IPS-NIHi7 (cell line): ENCODE data around the gene C15orf62.

Experiments
- DNase-seq: peaks from one replicate; pipeline ENCODE4 v3.0.0; 2012; ENCODE audit warnings: mixed read lengths; ENCODE audit errors: extremely low spot score

C15orf62 gene, protein sequence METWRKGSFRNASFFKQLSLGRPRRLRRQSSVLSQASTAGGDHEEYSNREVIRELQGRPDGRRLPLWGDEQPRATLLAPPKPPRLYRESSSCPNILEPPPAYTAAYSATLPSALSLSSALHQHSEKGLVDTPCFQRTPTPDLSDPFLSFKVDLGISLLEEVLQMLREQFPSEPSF

DNA sequence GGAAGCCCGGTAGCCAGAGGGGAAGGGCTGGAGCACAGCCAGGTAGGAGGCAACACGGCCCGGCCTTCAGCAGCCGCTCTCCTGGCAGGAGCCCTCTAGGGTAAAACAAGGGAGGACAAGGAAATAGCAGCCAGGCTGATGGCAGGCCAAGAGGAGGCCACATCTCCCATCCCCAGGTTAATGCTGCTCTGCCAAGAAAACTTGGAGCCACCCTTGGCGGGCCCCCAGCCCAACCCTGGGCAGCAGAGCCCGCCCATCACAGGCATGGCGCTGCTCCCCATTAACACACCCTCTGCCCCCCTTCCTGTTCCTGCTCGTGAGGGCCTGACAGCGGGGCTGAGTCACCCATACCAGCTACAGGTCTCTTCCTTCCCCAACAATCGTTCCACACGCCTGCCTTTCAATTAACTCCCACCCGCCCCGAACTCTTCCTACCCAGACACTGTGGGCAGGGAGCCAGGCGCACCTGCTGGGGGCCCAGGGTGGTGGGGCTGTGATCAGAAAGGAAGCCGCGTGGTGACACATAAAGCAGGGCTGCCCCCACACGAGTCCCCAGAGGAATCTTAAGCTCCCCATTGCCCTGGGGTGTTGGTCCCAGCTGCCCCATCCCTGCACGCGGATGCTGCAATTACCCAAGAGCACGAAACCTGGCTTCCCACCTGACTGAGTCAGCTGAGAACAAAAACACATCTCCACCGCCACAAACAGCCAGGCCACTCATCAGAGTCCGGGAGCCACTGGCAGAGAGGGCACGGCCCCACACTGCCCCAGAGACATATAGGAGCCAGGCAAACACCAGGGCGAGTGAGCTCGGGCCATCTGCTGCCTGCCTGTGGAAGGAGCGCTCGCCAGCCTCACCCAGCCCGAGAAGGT lies at the start of gene C15orf62:
C15orf62 (plus strand) TSS at position 707 of the 873 bp plus-strand sequence. CDS start 516 bp downstream, outside the sequence.
- DNase-seq, result no peak

DNA sequence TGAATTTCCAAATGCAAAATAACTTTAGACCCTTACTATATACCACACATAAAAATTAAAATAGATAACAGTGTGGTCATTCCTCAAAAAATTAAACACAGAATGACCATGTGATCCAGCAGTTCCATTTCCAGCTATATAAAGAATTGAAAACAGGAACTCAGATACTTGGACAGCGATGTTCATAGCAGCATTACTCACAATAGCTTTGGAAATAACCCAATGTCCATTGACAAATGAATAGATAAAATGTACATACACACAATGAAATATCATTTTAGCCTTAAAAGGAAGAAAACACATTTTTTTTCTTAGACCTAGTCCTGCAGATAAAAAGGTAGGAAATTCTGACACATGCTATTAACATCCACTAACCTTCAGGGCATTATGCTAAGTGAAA lies 48.1 kb upstream of the C15orf62 start:
- no peak for DNase-seq

DNA sequence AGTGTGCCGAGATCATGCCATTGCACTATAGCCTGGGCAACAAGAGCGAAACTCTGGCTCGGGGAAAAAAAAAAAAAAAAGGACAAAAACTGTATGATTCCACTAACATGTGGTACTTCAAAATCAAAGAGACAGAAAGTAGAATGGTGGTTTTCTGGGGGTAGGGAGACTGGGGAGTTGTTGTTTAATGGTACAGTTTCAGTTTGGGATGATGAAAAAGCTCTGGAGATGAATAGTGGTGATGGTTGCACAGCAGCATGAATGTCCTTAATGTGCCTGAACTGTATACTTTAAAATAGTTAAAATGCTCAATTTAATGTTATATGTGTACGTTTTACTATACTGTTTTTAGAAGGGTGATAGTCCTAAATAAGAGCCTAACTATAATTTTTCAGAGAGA lies 47.4 kb upstream of the C15orf62 start:
- DNase-seq, result no peak

DNA sequence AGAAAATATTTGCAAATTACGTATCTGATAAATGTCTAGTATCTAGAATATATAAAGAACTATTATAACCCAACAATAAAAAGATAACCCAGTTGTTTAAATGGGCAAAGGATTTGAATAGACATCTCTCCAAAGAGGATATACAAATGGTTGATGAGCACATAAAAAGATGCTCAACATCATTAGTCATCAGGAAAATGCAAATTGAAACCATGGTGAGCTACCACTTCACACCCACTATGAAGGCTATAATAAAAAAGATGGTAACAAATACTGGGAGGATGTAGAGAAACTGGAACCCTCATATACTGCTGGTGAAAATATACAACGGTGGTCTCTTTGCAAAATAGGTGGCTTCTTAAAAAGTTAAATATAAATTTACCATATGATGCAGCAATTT lies 46.8 kb upstream of the C15orf62 start:
- DNase-seq, result no peak

DNA sequence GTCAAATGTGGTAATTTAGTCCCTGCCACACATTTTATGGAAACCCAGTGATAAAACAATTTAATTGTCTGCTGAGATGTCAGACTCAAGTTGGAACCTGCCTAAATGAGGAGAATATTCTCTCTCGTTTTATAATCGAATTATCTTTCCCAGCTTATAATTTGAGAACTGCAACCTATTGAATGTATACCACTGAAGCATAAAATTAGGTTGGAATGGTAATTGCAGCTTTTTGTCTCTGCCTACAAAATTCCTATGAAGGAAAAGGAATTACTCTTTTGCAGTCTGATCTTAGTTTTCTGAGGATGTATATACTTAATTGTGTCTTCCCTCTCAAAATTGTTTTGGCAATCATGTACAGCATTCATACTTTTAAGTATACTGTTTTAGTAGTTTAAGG lies 45.9 kb upstream of the C15orf62 start:
- DNase-seq, result no peak

DNA sequence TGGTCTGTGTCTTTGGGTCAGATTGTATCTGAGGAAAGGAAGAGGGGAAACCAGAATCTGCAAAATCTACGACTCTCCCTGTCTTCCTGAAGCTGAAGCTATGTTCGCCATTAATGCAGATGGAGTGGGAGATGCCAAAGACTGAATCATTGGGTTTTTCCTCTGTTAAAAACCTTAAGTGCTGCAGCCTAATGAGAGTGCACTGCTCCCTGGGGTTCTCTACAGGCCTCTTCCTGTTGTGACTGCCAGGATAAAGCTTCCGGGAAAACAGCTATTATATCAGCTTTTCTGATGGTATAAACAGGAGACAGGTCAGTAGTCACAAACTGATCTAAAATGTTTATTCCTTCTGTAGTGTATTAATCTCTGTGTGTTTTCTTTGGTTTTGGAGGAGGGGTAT lies 38.7 kb upstream of the C15orf62 start:
- DNase-seq, result no peak

DNA sequence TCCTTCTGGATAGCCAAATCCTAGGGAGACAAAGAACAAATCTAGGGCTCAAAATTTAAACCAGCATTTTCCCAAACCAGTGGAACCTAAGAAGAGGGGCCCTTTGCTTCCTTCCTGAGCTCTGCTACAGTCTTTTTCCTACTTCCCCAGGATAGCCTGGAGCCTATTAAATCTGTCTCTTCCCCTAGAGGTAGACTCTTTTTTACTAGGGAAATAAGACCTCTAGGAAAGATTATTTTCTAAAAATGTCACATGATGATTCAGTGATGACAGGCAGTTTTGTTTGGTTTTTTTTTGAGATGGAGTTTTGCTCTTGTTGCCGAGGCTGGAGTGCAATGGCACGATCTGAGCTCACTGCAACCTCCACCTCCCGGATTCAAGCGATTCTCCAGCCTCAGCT lies 33.2 kb upstream of the C15orf62 start:
- DNase-seq, result no peak

DNA sequence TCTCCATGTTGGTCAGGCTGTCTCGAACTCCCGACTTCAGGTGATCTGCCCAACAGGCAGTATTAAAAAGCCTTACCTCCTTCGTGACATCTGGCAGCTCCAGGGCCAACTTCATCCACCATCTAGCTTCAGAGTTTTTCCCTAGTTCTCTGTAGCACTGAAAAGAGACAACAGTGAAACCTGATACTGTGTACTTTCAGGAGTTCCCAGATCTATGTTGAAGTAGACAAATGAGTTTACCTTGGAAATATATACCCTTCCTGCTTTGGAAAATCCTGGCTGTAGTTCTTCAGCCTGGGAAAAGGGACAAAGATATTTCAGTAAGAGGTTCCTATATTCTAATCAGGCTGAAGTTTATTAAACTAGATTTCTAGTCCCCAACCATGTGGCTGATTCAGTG lies 32.7 kb upstream of the C15orf62 start:
- no peak for DNase-seq

DNA sequence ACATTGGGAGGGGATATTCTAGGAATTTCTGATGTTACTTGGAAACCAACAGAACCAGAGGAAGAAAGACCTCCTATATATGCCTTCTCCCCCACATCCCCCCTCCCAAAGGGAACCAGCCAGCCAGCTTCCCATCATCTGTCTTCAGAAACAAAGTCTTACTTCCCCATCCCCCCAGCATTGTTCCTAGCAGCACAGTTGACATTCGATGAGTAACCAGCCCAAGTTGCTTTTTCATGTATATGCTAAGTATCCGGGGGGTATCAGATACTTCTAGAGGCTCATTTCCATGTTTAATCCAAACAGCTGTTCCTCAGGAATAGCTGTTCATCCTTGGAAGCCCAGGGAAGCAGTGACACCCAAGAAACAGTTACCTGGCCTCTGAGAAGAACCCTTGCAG lies 30.7 kb upstream of the C15orf62 start:
- DNase-seq, result peak; percentile 47

DNA sequence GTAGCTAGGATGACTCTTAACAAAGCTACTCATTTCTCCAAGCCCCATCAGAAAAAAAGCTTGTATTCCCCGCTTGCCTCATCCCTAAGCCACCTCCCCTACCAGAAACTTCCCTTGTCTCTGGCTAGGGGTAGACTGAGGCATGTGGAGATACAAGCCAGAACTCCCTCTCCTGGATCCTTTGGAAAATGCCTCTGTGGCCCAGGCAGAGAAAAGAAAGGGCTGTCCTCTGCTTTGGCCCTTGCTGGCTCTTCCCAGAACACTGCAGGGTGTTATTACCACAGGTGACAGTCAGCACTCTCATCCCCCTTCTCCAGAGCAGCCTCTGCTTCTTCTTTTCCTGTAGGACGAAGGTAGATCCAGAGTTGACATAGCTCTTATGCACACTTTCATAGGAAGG lies 29.9 kb upstream of the C15orf62 start:
- DNase-seq, result peak; percentile 35

DNA sequence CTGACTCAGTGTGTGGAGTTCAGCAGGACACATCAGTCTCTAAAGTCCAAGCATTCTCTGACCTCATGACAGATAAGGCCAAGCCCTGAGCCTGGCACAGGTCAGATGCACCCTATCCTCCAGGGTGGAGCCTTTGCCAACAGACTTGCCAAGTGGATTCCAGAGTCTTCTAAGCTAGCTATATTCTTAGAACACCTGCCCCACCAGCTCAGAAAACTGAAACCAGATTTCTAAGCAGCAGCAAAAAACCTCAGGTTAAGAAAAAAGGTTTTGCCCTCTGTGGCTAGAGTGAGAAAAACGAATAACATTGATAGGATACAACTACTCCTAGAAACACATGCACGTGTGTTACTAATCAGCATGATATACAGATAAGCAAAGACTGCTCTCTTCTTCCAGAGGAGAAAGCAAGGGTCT lies 26.3 kb upstream of the C15orf62 start:
- DNase-seq, result no peak

DNA sequence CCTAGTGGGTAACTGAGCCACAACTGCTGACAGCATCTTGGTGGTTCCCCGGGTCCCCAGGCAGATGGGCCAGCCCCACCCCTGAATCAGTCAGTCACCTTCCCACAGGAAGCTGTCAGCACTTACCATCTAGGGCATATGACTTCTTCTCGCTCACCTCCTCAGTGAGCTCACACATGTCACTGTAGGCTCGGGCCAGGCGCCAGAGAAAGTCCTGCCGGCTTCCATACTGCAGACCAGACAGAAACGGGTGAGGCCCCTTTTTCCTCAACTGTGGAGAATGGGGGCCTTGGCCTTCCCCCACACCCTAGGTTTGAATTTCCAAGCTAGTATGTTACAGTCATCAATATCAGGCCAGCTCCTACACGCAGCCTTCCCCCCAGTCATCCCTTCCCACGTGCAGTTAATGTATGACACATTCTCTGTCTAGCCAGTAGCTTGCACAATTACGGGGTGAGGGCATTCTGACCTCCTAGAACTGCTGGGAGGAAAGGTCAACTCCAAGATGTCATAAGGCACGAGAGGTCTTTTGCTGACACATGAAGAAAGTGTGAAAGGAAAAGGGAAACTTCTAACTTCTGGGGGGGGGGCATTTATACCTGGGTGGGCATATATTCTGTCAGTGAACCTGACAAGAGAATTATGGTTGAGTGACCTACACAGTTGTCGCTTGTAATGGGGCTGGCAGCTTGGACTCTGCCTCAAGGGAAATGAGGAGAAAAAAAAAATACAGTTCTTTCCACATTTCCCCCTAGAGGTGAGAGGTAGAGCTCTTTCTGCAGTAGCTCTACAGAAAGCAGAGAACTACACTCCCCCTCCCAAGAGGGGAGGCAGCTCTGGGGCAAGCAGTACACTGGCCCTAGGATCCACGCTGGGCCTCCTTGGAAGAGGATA lies 25.6 kb upstream of the C15orf62 start:
- DNase-seq, result peak; percentile 18

DNA sequence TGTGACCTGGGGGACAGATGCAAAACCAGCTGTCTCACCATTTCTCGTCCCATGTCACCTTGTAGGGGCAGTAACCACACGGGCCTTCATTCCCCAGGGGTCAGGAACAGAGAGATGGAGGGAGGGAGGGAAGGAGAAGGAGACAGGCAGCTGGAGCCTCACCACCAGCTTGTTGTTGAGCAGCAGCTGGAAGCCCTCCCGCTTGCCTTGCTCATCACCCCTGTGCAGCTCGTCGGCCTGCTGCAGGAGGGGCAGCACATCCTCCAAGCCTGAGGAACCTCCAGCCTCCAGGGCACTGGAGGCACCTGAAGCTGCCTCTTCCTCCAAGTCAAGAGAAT lies 25.0 kb upstream of the C15orf62 start:
- DNase-seq, result no peak

DNA sequence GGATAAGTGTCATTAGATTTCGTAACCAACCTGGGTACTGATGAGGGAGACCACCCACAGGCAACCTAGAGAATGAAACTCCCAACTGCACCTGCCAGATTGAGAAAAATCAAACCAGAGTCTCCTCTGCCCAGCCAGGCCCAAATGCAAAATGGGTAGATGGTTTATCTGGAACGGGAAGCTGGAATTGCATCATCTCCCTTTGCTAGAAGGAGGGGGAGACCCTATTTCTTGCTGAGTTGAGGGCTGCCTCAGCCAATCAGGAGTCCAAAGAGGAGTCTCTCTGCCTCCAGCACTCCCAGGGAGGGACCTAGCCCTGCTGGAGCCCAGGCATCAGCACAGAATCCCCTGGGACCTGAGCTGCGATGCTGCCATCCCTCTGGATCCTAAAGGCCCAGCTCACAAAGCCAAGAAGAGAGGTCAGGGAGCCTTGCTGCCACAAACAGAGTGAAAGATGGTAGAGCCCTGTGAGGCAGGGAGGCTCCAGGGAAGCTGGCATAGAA lies 22.8 kb upstream of the C15orf62 start:
- DNase-seq, result no peak

DNA sequence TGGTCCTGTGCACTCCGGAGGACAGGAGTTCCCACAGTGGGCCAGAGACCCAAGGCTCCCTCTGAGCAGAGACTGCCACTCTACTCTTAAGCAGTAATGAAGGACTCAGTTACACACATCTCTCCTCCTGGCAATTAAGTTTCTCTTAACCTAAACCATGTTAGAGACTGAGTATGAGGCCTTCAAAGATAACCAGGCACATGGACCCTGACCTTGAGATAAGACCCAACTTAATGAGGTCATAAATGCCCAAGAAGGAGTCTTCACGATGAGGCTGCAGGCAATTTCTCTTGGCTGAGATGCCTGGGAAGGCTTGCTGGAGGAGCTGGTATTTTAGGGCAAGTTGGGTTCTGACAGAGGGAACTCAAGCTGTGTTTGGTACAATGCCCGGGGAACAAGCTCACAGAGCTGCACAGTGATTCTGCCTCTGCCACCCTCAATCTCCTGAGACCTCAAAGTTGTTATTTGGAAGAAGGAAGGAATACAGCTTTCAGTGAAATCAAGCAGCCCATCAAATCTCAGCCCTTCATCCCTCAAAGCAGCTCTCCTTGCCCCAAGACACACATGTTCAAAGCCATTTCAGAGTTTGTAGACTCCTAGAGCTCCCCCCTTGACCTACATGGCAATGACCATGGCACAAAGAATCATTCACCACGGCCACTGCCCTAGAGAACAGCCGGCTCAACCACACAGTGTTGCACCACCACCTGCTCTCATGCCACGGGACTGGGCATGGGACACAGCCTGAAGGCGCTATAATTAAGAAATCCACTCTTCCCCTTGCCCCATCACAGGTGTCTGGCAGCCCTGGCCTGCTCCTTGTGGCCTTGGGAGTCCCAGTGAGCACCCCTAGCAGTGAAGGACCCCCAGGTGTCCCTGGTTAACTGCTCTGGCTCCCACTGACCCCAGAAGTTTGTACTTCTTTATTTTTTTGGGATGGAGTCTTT lies 21.8 kb upstream of the C15orf62 start:
- DNase-seq, result no peak

DNA sequence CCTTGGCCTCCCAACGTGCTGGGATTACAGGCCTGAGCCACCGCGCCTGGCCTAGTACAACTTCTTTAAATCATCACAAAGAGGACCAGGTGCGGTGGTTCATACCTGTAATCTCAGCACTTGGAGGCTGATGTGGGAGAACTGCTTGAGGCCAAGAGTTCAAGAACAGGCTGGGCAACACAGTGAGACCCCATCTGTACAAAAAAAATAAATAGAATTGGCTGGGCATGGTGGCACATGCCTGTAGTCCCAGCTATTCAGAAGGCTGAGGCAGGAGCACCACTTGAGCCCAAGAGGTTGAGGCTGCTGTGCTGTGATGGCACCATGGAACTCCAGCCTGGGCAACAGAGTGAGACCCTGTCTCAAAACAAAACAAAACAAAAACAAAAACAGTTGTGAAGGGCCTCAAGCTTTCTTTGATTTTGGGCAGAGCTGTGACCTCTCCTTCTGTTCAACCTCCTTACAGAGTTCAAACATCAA lies 20.6 kb upstream of the C15orf62 start:
- DNase-seq, result no peak

DNA sequence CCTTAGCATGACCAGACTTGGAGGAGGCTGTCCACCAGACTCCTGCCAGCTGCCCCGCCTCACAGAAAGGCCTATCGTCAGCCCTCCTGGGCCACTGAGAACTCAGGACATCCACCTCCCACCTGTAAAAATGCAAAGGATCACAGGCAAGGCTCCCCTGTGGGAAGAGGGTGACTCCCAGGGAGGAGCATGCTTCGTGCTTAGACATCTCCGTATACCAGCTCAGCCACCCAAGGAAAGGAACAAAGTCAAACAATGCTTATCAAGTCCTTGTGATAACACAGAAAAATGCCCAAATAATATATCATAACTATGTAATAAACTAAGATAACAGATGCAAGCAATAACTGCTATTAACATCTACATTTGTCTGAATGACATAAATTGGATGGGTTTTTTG lies 18.9 kb upstream of the C15orf62 start:
- no peak for DNase-seq

DNA sequence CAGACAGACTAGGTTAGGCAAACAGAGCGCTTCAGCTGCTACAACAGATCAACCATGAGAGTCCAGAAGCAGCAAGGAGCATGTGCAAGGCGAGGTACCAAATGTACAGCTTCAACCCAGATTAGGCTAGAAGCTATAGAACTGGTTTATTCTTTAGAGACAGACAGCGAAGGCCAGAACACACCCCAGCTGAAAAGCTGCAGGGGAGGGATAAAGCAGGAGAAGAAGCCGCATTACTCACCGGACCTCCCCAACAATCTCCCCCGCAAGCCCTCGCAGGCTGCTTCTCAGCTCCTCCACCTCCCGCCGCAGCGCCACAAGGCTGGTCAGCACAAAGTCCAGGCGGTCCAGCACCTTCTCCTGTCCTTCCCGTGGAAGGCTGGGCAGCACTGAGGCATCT lies 18.0 kb upstream of the C15orf62 start:
- DNase-seq, result no peak

DNA sequence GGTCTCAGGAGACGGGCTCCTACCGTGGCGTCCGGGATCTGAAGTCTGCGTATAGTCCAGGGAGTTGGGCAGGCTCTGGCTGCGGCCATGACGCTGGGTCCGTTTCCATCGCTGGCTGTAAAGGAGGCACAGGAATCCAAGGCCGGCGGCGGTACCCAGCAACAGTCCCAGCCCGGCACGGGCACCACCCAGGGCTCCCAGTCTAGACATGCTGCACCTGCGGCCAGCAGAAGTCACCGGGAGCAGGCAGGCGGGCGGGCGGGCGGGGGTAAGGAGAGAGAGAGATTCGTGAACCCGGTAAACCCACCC lies 15.3 kb upstream of the C15orf62 start:
- peak; percentile 15 for DNase-seq

DNA sequence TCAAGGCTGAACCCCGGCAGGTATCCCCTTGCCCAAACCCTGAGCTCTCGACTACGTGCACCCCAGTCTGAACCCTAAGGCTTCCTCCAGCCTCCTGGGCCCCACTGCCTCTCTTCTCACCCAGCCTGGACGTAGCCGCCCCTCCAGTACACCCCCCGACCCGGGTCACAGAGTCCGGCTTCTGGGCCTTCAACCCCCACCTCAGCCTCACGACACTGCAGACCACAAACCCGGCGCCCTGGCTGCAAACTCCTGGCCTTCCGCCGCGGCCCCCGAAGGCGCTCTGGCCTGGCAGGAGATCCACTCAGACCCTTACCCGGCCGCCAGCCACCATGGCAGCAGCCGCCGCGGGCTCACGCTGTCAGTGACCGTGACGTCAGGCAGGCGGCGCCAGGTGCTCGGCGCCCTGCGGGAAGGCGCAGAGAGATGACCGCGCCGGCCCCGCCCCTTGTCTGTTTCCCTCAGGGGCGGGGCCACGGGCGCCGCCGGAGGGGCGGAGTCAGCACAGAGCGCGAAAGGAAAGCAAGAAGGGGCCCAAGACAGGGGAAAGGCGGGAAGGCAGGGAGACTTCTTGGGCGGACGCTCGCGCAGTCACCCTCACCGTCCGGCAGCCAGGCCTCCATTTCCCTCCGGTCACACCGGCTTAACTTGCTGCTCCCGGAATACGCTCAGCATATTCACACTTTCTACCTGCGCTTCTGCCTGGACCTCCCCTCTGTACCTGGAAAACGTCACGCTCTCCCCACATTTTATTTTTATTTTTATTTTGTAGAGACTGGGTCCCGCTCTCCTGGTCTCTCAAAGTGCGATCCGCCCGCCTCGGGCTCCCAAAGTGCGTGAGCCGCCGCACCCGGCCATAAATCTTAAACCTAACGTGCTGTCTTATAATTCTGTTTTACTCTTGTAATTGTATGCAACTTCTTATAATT lies 14.6 kb upstream of the C15orf62 start, which contains the start of gene RMDN3:
RMDN3 (minus strand) TSS at position 372 of the 929 bp plus-strand sequence. CDS start 471 bp downstream, outside the sequence.
- peak; percentile 95 for DNase-seq
